GM11168 (cell line): ENCODE results near the gene ADIPOQ.
"Not testable (repeated sequence)": the region's sequence is repeated elsewhere in the genome, so short reads cannot be mapped to it uniquely, and the experiment has no call there.

Experiments used
- in situ Hi-C: fragments of 300-500 bp; cut with MboI; formaldehyde crosslinking; loops from one replicate; pipeline ENCODE4 v1.12.0; 2022; ENCODE audit warnings: low sequenced_read_pairs; ENCODE audit not compliant: unreplicated experiment

Gene ADIPOQ

DNA sequence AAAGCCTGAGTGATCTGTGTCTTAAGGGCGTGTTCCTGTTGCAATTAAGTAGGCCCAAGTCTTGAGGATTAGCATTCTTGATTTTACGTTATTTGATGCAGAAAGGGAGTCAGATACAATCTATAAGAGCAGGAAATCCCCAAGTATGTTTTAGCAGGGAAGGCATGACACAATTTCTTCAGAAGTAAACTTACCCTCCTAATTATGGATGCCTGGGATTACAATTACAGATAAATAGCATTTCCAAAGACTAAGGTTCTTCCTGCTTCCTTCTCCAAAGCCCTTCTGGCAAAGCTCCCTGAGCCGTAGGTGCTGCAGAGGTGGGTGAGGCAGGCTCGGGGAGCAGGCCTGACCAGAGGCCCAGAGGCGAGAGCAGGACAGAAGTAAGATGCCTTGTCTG is 52.9 kb downstream of the ADIPOQ start:
- in situ Hi-C loops = no loop called here

GRCh38 chr3:186896006-186896405 is 53.5 kb downstream of the ADIPOQ start:
- in situ Hi-C loops = no loop called here

- in situ Hi-C loops = no loop called here
Measured at GRCh38 chr3:186896875-186897274, 54.4 kb downstream of the ADIPOQ start.

DNA sequence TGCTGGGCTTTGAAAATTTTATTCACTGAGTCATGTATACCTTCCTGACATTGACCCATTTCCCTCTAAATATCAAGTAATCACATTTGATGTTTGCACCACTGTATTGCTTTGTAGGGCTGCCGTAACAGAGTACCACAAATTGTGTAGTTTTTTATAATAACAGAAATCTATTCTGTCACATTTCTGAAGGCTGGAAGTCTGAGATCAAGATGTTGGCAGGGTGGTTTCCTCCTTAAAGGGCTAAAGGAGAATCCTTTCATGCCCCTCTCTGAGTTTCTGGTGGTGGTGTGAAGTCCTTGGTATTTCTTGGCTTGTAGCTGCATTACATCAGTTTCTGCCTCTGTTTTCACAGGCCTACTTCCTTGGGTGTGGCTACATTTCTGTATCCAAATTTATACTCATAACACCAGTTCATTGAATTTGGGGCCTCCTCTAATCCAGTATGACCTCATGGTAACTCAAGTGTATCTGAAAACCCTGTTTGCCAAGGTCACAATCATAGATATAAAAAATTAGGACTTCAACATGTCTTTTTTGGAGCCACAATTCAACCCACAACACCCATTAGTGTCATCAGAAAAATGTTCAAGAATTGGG is 58.7 kb downstream of the ADIPOQ start:
- in situ Hi-C loops = no loop called here

GRCh38 chr3:186902154-186902553 is 59.6 kb downstream of the ADIPOQ start:
- in situ Hi-C loops = no loop called here

- in situ Hi-C loops = no loop called here
Measured at GRCh38 chr3:186902713-186903112, 60.2 kb downstream of the ADIPOQ start.

DNA sequence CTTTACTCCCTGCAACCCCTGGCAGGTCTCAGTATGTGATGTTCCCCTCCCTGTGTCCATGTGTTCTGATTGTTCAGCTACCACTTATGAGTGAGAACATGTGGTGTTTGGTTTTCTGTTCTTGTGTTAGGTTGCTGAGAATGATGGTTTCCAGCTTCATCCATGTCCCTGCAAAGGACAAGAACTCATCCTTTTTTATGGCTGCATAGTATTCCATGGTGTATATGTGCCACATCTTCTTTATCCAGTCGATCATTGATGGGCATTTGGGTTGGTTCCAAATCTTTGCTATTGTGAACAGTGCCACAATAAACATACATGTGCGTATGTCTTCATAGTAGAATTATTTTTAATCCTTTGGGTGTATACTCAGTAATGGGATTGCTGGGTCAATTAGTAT is 61.2 kb downstream of the ADIPOQ start:
- in situ Hi-C loops = not testable (repeated sequence)

DNA sequence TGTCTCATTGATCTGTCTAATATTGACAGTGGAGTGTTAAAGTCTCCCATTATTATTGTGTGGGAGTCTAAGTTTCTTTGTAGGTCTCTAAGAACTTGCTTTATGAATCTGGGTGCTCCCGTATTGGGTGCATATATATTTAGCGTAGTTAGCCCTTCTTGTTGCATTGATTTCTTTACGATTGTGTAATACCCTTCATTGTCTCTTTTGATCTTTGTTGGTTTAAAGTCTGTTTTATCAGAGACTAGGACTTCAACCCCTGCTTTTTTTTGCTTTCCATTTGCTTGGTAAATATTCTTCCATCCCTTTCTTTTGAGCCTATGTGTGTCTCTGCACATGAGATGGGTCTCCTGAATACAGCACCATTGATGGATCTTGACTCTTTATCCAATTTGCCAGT is 64.6 kb downstream of the ADIPOQ start:
- in situ Hi-C loops = not testable (repeated sequence)
